ENCODE data around the gene LRP1-AS. TPM values are rescaled to one million over a fixed set of nuclear protein-coding genes. Genes with fewer than 3 reads are reported as not detected.

Gene LRP1-AS
- total RNA-seq, 1 experiment from 2014 or later, result not detected

DNA sequence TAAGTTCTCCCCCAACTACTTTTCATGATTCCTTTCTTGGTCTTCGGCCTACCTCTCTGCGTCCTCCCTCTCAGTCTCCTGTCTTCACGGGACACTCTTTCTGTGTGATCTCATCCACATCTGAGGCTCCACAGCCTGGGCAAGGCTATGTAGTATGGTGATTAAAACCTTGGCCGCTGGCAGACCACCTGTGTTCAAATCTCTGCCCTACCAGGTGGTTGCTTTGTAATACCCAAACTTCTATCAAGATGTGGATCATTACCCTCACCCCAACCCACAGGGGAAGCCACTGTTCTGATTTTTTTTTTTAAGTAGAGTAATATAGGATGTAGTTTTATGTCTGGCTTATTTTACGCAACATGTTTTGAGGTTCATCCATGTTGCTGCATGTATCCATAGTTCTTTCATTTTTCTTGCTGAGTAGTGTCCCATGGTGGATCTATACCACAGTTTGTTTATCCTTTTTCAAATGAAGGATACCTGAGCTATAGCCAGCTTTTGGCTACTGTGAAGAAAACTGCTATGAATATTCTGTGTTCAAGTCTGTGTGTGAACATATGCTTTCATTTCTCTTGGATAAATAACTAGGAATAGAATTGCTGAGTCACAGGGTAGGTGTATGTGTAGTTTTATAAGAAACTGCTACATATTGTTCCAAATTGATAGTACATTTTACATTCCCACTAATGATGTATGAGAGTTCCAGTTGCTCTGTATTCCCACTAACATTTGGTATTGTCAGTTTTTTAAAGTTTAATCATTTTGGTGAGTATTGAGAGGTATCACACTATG is 27.9 kb downstream of the LRP1-AS start:
- in situ Hi-C loops (cut with HindIII; ENCODE audit: low pct_unique_long_range_greater_than_20kb, low sequenced_read_pairs) (no loop called here), intact Hi-C loops (cut with micrococcal nuclease; ENCODE audit: unreplicated experiment) (no loop called here)
- Histone ChIP-seq H3K27ac (ENCODE audit: low read length) (no peak overlapping the region), H3K4me1 (ENCODE audit: control insufficient read depth, insufficient read depth, low read length) (no peaks in the 10 kb centered on the region), H3K4me3 (ENCODE audit: low read depth in 2 of 2, low read length in 2 of 2) (no peak overlapping the region), H3K27me3 (ENCODE audit: control insufficient read depth, insufficient read depth, low read length) (0 out of 2 replicates have a peak, but pooled peaks cover under 1% of the 10 kb centered on the region), H3K36me3 (ENCODE audit: control insufficient read depth, insufficient read depth, low read length) (no peaks in the 10 kb centered on the region), H3K9me3 (ENCODE audit: control insufficient read depth, insufficient read depth, low read depth, low read length) (peaks cover 3% of the 10 kb centered on the region; the same call in 1 of the 2 replicates)
- CTCF ChIA-PET, result interaction anchor here (0.6 kb wide), 1 partner anchor 63 kb away, joined by 12 read pairs; no protein-coding TSS in a partner anchor
- ATAC-seq (no peak), DNase-seq (ENCODE audit: low read depth, low spot score) (no peak)
- BruUV-seq (replicated peaks), result no TSS peak
- POLR2A ChIA-PET, result no interaction called here
- TF ChIP-seq SIN3A (IDR thresholded peaks at IDR 0.05; ENCODE audit: borderline replicate concordance, insufficient read depth, low read depth, low read length) (no peak), TCF7L2 (IDR thresholded peaks at IDR 0.05; ENCODE audit: low read depth, low read length) (no peak), POLR2AphosphoS5 (IDR thresholded peaks at IDR 0.05; ENCODE audit: low read depth, low read length) (no peak)
- TF ChIP-seq, protein P1, sequence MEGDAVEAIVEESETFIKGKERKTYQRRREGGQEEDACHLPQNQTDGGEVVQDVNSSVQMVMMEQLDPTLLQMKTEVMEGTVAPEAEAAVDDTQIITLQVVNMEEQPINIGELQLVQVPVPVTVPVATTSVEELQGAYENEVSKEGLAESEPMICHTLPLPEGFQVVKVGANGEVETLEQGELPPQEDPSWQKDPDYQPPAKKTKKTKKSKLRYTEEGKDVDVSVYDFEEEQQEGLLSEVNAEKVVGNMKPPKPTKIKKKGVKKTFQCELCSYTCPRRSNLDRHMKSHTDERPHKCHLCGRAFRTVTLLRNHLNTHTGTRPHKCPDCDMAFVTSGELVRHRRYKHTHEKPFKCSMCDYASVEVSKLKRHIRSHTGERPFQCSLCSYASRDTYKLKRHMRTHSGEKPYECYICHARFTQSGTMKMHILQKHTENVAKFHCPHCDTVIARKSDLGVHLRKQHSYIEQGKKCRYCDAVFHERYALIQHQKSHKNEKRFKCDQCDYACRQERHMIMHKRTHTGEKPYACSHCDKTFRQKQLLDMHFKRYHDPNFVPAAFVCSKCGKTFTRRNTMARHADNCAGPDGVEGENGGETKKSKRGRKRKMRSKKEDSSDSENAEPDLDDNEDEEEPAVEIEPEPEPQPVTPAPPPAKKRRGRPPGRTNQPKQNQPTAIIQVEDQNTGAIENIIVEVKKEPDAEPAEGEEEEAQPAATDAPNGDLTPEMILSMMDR (IDR thresholded peaks at IDR 0.05), result no peak
- TF ChIP-seq, protein P2, sequence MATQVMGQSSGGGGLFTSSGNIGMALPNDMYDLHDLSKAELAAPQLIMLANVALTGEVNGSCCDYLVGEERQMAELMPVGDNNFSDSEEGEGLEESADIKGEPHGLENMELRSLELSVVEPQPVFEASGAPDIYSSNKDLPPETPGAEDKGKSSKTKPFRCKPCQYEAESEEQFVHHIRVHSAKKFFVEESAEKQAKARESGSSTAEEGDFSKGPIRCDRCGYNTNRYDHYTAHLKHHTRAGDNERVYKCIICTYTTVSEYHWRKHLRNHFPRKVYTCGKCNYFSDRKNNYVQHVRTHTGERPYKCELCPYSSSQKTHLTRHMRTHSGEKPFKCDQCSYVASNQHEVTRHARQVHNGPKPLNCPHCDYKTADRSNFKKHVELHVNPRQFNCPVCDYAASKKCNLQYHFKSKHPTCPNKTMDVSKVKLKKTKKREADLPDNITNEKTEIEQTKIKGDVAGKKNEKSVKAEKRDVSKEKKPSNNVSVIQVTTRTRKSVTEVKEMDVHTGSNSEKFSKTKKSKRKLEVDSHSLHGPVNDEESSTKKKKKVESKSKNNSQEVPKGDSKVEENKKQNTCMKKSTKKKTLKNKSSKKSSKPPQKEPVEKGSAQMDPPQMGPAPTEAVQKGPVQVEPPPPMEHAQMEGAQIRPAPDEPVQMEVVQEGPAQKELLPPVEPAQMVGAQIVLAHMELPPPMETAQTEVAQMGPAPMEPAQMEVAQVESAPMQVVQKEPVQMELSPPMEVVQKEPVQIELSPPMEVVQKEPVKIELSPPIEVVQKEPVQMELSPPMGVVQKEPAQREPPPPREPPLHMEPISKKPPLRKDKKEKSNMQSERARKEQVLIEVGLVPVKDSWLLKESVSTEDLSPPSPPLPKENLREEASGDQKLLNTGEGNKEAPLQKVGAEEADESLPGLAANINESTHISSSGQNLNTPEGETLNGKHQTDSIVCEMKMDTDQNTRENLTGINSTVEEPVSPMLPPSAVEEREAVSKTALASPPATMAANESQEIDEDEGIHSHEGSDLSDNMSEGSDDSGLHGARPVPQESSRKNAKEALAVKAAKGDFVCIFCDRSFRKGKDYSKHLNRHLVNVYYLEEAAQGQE (IDR thresholded peaks at IDR 0.05; ENCODE audit: insufficient read depth in 1 of 2, low read depth in 2 of 2, low read length in 1 of 2), result no peak

DNA sequence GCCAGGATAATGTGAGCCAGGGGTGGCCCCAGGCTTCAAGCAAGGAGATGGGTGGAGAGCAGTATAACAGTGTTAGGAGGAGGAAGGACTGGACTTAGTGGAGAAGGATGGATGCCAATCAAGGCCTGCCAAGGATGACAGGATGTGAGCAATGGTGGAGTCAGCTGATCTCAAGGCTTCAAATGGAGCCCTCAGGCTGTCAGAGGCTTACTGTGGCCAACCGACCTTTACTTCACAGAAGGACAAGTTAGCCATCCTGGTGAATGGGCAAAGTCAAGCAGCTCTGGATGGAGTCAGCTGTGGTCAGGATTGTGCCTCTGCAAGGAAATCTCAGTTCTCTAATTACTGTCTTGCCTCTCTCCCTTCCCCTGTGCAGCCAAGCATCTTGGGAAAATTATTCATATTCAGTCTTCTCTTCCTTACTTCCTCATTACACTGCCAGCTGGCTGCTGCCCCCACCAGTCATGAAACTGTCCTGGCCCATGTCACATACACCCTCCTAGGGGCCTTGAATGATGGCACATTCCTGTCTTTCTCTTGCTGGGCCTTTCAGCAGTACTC is 28.6 kb downstream of the LRP1-AS start:
- Histone ChIP-seq H3K36me3 (ENCODE audit: control insufficient read depth, insufficient read depth, low read length) (no peaks in the 10 kb centered on the region), H3K9me3 (ENCODE audit: control insufficient read depth, insufficient read depth, low read depth, low read length) (peaks cover 2% of the 10 kb centered on the region; the same call in 1 of the 2 replicates), H3K4me1 (ENCODE audit: control insufficient read depth, insufficient read depth, low read length) (no peaks in the 10 kb centered on the region), H3K27me3 (ENCODE audit: control insufficient read depth, insufficient read depth, low read length) (no peaks in the 10 kb centered on the region), H3K4me3 (ENCODE audit: low read depth in 2 of 2, low read length in 2 of 2) (no peak overlapping the region), H3K27ac (ENCODE audit: low read length) (no peak overlapping the region)
- DNase-seq (ENCODE audit: low read depth, low spot score), result no peak
- peak; percentile 75 for ATAC-seq
- ChIA-PET POLR2A (no interaction called here), CTCF (no interaction called here)
- in situ Hi-C loops (cut with HindIII; ENCODE audit: low pct_unique_long_range_greater_than_20kb, low sequenced_read_pairs), result no loop called here
- intact Hi-C loops (cut with micrococcal nuclease; ENCODE audit: unreplicated experiment), result no loop called here
- TF ChIP-seq POLR2AphosphoS5 (IDR thresholded peaks at IDR 0.05; ENCODE audit: low read depth, low read length) (no peak), TCF7L2 (IDR thresholded peaks at IDR 0.05; ENCODE audit: low read depth, low read length) (no peak), SIN3A (IDR thresholded peaks at IDR 0.05; ENCODE audit: borderline replicate concordance, insufficient read depth, low read depth, low read length) (no peak)
- TF ChIP-seq, protein P1 (IDR thresholded peaks at IDR 0.05), result no peak
- TF ChIP-seq, protein P2 (IDR thresholded peaks at IDR 0.05; ENCODE audit: insufficient read depth in 1 of 2, low read depth in 2 of 2, low read length in 1 of 2), result no peak
- BruUV-seq (replicated peaks), result no TSS peak
